Stimulated activated CD4-positive, alpha-beta T cell treated with anti-CD3 and anti-CD28 coated beads, TNF-alpha, amount 100 ng/mL, for 1 hour (primary cell): ENCODE measurements around the gene TRPC4.
"Not testable (repeated sequence)": the region's sequence is repeated elsewhere in the genome, so short reads cannot be mapped to it uniquely, and the experiment has no call there.

Source experiments
- DNase-seq, 3 donors: peaks; one replicate each; pipeline ENCODE4 v3.0.0-alpha.2; 2020; ENCODE audit warnings: low read depth in 3 of 3, low spot score in 1 of 3

The TRPC4 gene

GRCh38 chr13:37608750-37609339, 260.7 kb downstream of the TRPC4 start:
- DNase-seq: no peak

DNA sequence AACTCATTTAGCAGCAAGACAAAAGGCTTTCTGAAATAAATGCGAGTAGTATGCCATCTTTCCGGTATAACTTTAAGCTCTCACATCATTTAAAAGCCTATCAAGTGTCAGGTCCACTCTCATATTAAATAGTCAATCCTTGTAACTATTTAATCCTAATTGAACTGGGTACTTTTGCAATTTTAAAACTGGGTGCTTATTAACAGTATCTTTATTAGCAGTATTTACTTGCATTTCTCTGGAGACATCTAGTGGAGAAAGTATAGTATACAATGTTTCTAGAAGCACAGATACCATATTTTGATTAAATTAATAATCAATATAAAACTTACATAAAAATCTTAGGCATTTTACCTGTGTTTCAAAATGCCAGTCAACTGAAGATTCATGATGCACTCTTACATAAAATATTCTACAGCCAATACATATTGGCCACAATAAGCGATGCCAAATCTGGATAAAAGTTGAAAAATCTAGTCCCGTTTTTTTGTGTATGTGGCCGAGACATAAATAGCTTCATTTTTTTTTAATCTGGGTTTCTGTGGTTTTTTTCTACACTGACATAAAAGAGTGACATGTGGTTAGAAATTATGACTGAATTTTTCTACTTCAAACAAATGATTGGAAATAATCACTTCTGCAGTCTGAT, 266.7 kb downstream of the TRPC4 start:
- DNase-seq: no peak

GRCh38 chr13:37601648-37602440, 267.7 kb downstream of the TRPC4 start:
- DNase-seq: no peak

DNA sequence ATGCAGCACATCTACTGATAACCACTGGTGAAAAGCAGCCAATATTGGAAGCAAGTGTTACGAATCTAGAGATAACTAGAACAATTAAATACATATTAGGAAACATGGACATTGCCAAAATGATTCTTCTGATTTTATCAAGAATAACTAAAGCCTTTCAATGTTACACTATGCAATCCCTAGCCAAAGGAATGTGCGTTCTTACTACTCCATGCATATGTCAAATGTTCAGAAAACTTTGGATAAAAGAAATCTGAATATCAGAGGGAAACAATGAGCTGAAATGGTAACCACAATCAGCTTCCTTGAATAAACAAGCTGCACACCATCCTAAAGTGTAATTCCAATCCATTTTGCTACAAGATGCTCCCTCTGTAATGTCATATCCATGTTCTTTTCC, 270.1 kb downstream of the TRPC4 start:
- no peak for DNase-seq

DNA sequence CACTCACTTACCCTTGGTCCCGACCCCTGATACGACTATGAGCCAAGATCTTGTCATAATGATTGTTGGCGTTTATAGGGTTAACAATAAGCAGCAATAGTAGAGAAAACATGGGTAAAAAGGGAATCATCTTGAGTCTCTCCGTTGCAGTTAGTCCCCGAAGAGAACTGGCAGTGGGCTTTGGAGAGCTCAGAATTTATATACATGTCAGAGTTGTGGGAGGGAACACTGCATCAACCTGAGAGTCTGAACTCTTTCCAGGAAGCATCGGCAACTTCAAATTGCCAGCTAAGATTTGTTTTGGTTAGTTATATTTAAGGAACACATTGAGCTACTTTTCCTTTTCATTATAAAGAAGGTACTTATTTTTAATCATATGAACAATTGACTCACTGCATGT, 271.0 kb downstream of the TRPC4 start, which contains the start of gene POSTN:
Gene POSTN, minus strand, starts transcription at position 172 of the 400 bp plus-strand sequence. Its CDS starts 42 bp downstream, at position 130.
- DNase-seq: no peak

- no peak for DNase-seq
Measured at GRCh38 chr13:37597477-37598025, 272.0 kb downstream of the TRPC4 start.

- DNase-seq: no peak
Measured at GRCh38 chr13:37596805-37597204, 272.8 kb downstream of the TRPC4 start.

DNA sequence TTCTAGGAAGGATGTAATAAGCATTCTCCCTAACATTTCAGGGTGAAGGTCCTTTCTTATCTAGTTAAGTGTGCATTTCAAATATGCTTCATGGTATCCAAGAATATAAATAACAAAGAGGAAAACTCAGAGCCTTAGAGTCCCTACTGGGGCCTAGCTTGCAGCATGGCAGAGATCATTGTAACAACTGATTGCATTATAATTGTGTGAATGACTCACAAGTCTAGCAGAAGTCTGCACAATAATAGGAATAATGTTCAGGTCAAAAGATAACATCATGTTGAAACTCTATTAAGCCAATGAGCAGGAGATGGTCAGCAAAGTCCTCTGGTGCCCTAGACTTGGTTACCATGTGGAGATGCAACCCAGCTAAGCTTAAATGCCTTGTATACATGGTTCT, 274.4 kb downstream of the TRPC4 start:
- DNase-seq: no peak

- DNase-seq: no peak
Measured at GRCh38 chr13:37594550-37594949, 275.0 kb downstream of the TRPC4 start.

- not testable (repeated sequence) for DNase-seq
Measured at GRCh38 chr13:37589381-37589780, 280.2 kb downstream of the TRPC4 start.

- no peak for DNase-seq
Measured at GRCh38 chr13:37587236-37587635, 282.3 kb downstream of the TRPC4 start.
